ENCODE results near the gene MAP2K5. TPM values are rescaled to one million over a fixed set of nuclear protein-coding genes. Genes with fewer than 3 reads are reported as not detected.

The MAP2K5 gene
- total and polyA plus RNA-seq, 2 experiments from 2014 or later: 12.4 to 13.7 TPM

- Histone ChIP-seq H3K4me3 (no peak overlapping the region), H4K20me1 (ENCODE audit: insufficient read depth, poor library complexity, severe bottlenecking) (no peaks in the 10 kb centered on the region), H3K36me3 (replicated peaks; ENCODE audit: insufficient read depth, low read depth) (no peaks in the 10 kb centered on the region), H3K9me3 (ENCODE audit: low read depth) (no peaks in the 10 kb centered on the region), H3K9me2 (replicated peaks; ENCODE audit: insufficient read depth) (no peaks in the 10 kb centered on the region), H2AFZ (no peak overlapping the region), H3K79me2 (no peaks in the 10 kb centered on the region), H3K4me2 (no peak overlapping the region), H3K4me1 (ENCODE audit: insufficient read depth) (no peaks in the 10 kb centered on the region), H3K27me3 (no peaks in the 10 kb centered on the region), H3K27ac (no peak overlapping the region)
- 98% methylated on average over 2 of the region's 2 CpGs for WGBS (ENCODE audit: low lambda C conversion rate, missing lambda C conversion rate)
- no peak for DNase-seq (ENCODE audit: low spot score)
- TF ChIP-seq EZH2 (IDR thresholded peaks at IDR 0.05; ENCODE audit: borderline replicate concordance) (no peak), CTCF (IDR thresholded peaks at IDR 0.05; ENCODE audit: poor library complexity) (no peak), EZH2phosphoT487 (IDR thresholded peaks at IDR 0.05; ENCODE audit: low read depth, severe bottlenecking, unreplicated experiment) (no peak)
Observed at GRCh38 chr15:67701669-67702068, 159.2 kb downstream of the MAP2K5 start.

DNA sequence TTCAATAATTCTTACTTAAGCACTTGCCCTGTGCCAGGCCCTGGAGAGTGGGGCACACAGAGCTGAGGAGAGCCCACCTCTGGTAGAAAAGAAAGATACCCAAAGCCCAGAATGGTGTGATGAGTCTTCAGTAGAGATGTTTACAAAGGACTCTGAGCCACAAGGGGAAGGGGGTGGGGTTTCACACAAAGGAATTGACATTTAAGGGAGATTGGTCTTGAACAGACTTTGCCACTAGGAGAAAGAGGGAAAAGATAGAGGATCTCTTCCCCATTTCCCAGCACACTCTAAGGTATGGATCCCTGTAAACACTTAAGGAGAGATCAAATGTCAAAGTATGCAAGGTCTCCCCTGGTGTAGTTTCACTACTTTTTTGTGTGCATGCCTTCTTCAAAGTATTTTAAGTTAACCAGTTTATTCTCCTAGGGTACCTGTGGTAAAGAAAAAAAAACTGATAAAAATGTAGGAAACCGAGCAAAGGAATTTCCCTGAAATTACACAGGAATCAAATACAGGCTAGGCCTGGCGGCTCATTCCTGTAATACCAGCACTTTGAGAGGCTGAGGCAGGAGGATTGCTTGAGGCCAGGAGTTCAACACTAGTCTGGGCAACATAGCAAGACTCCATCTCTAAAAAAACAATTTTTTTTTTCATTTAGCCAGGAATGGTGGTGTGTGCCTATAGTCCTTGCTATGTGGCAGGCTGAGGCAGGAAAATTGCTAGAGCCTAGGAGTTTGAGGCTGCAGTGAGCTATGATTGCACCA, 165.2 kb downstream of the MAP2K5 start:
- Histone ChIP-seq H3K79me2 (no peaks in the 10 kb centered on the region), H3K36me3 (replicated peaks; ENCODE audit: insufficient read depth, low read depth) (no peaks in the 10 kb centered on the region), H3K4me3 (no peak overlapping the region), H2AFZ (no peak overlapping the region), H4K20me1 (ENCODE audit: insufficient read depth, poor library complexity, severe bottlenecking) (no peaks in the 10 kb centered on the region), H3K4me1 (ENCODE audit: insufficient read depth) (no peaks in the 10 kb centered on the region), H3K27me3 (no peaks in the 10 kb centered on the region), H3K9me3 (ENCODE audit: low read depth) (no peaks in the 10 kb centered on the region), H3K27ac (no peak overlapping the region), H3K9me2 (replicated peaks; ENCODE audit: insufficient read depth) (no peaks in the 10 kb centered on the region), H3K4me2 (no peak overlapping the region)
- WGBS (ENCODE audit: low lambda C conversion rate, missing lambda C conversion rate): 91% methylated on average over 2 of the region's 2 CpGs
- TF ChIP-seq CTCF (IDR thresholded peaks at IDR 0.05; ENCODE audit: poor library complexity) (no peak), EZH2 (IDR thresholded peaks at IDR 0.05; ENCODE audit: borderline replicate concordance) (no peak), EZH2phosphoT487 (IDR thresholded peaks at IDR 0.05; ENCODE audit: low read depth, severe bottlenecking, unreplicated experiment) (no peak)
- no peak for DNase-seq (ENCODE audit: low spot score)

- Histone ChIP-seq H2AFZ (no peak overlapping the region), H3K9me3 (ENCODE audit: low read depth) (no peaks in the 10 kb centered on the region), H3K36me3 (replicated peaks; ENCODE audit: insufficient read depth, low read depth) (no peaks in the 10 kb centered on the region), H3K27ac (no peak overlapping the region), H4K20me1 (ENCODE audit: insufficient read depth, poor library complexity, severe bottlenecking) (no peaks in the 10 kb centered on the region), H3K4me3 (no peak overlapping the region), H3K9me2 (replicated peaks; ENCODE audit: insufficient read depth) (no peaks in the 10 kb centered on the region), H3K4me2 (no peak overlapping the region), H3K79me2 (no peaks in the 10 kb centered on the region), H3K27me3 (no peaks in the 10 kb centered on the region), H3K4me1 (ENCODE audit: insufficient read depth) (no peaks in the 10 kb centered on the region)
- no peak for DNase-seq (ENCODE audit: low spot score)
- no peak for TF ChIP-seq EZH2 (IDR thresholded peaks at IDR 0.05; ENCODE audit: borderline replicate concordance)
- TF ChIP-seq CTCF (IDR thresholded peaks at IDR 0.05; ENCODE audit: poor library complexity): no peak
- no peak for TF ChIP-seq EZH2phosphoT487 (IDR thresholded peaks at IDR 0.05; ENCODE audit: low read depth, severe bottlenecking, unreplicated experiment)
- 79% methylated on average over 4 of the region's 4 CpGs for WGBS (ENCODE audit: low lambda C conversion rate, missing lambda C conversion rate)
Observed at GRCh38 chr15:67708500-67708899, 166.0 kb downstream of the MAP2K5 start.
